ENCODE data around the gene CNTNAP4. TPM values are rescaled to one million over a fixed set of nuclear protein-coding genes. Genes with fewer than 3 reads are reported as not detected.

Gene CNTNAP4
- total RNA-seq, 2 donors from 2014 or later, result 0.05 to 0.57 TPM

GRCh38 chr16:76466871-76467270, 189.7 kb downstream of the CNTNAP4 start:
- H3K4me3 ChIP-seq, result no peak overlapping the region
- TF ChIP-seq POLR2AphosphoS5 (IDR thresholded peaks at IDR 0.05) (no peak), POLR2A (IDR thresholded peaks at IDR 0.05) (no peak), CTCF (IDR thresholded peaks at IDR 0.05) (no peak)
- H3K27me3 ChIP-seq (replicated peaks; ENCODE audit: insufficient read depth), result no peaks in the 10 kb centered on the region
- DNase-seq (ENCODE audit: low spot score), result no peak
- no peak overlapping the region for H3K27ac ChIP-seq
- no peaks in the 10 kb centered on the region for H3K9me3 ChIP-seq
- no peaks in the 10 kb centered on the region for H3K4me1 ChIP-seq (replicated peaks)
- H3K36me3 ChIP-seq, result no peaks in the 10 kb centered on the region
- intact Hi-C loops (cut with DNase I), result no loop called here

DNA sequence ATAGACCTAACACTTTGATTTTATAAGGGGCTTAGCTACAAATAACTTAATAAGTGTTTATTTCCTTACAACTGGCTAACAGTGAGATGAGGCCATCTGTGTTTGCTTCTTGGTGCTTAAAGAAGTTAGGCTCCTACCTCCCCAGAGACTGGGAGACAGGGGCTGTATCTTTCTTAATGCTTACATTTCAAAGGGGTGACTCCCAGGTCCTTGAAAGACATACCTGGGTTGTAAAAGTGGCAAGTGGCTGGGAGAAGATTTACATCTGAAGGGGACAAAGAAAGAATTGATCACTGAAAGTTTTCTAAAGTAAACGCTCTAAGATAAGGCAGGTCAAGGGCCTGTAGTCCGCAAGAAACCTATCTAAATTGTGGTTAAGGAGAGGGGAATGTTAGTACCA, 196.8 kb downstream of the CNTNAP4 start:
- Histone ChIP-seq H3K4me1 (replicated peaks) (no peaks in the 10 kb centered on the region), H3K36me3 (no peaks in the 10 kb centered on the region), H3K27me3 (replicated peaks; ENCODE audit: insufficient read depth) (no peaks in the 10 kb centered on the region), H3K9me3 (no peaks in the 10 kb centered on the region), H3K27ac (no peak overlapping the region), H3K4me3 (no peak overlapping the region)
- WGBS, result 43% methylated on average over 2 of the region's 2 CpGs
- no peak for TF ChIP-seq CTCF (IDR thresholded peaks at IDR 0.05)
- no peak for TF ChIP-seq POLR2AphosphoS5 (IDR thresholded peaks at IDR 0.05)
- no peak for TF ChIP-seq POLR2A (IDR thresholded peaks at IDR 0.05)
- intact Hi-C loops (cut with DNase I), result no loop called here
- no peak for DNase-seq (ENCODE audit: low spot score)

GRCh38 chr16:76478105-76478504, 200.9 kb downstream of the CNTNAP4 start:
- H3K27ac ChIP-seq, result no peak overlapping the region
- no peak for TF ChIP-seq POLR2A (IDR thresholded peaks at IDR 0.05)
- no peak for TF ChIP-seq CTCF (IDR thresholded peaks at IDR 0.05)
- TF ChIP-seq POLR2AphosphoS5 (IDR thresholded peaks at IDR 0.05), result no peak
- no peaks in the 10 kb centered on the region for H3K36me3 ChIP-seq
- intact Hi-C loops (cut with DNase I), result no loop called here
- 51% methylated on average over 4 of the region's 4 CpGs for WGBS
- H3K27me3 ChIP-seq (replicated peaks; ENCODE audit: insufficient read depth), result no peaks in the 10 kb centered on the region
- no peak for DNase-seq (ENCODE audit: low spot score)
- no peaks in the 10 kb centered on the region for H3K9me3 ChIP-seq
- no peak overlapping the region for H3K4me3 ChIP-seq
- no peaks in the 10 kb centered on the region for H3K4me1 ChIP-seq (replicated peaks)

- no peaks in the 10 kb centered on the region for H3K27me3 ChIP-seq (replicated peaks; ENCODE audit: insufficient read depth)
- H3K9me3 ChIP-seq, result no peaks in the 10 kb centered on the region
- TF ChIP-seq POLR2A (IDR thresholded peaks at IDR 0.05) (no peak), POLR2AphosphoS5 (IDR thresholded peaks at IDR 0.05) (no peak), CTCF (IDR thresholded peaks at IDR 0.05) (no peak)
- 61% methylated on average over 8 of the region's 8 CpGs for WGBS
- no peak overlapping the region for H3K27ac ChIP-seq
- DNase-seq (ENCODE audit: low spot score), result no peak
- no peaks in the 10 kb centered on the region for H3K4me1 ChIP-seq (replicated peaks)
- no peak overlapping the region for H3K4me3 ChIP-seq
- H3K36me3 ChIP-seq, result no peaks in the 10 kb centered on the region
- intact Hi-C loops (cut with DNase I), result no loop called here
These were observed 206.2 kb downstream of the CNTNAP4 start for GRCh38 chr16:76483307-76483909.

- intact Hi-C loops (cut with DNase I), result no loop called here
- no peaks in the 10 kb centered on the region for H3K9me3 ChIP-seq
- TF ChIP-seq POLR2AphosphoS5 (IDR thresholded peaks at IDR 0.05) (no peak), POLR2A (IDR thresholded peaks at IDR 0.05) (no peak), CTCF (IDR thresholded peaks at IDR 0.05) (no peak)
- no peaks in the 10 kb centered on the region for H3K27me3 ChIP-seq (replicated peaks; ENCODE audit: insufficient read depth)
- H3K4me3 ChIP-seq, result no peak overlapping the region
- no peak for DNase-seq (ENCODE audit: low spot score)
- no peak overlapping the region for H3K27ac ChIP-seq
- 58% methylated on average over 1 of the region's 1 CpG for WGBS
- H3K4me1 ChIP-seq (replicated peaks), result no peaks in the 10 kb centered on the region
- H3K36me3 ChIP-seq, result no peaks in the 10 kb centered on the region
These were observed 206.8 kb downstream of the CNTNAP4 start for GRCh38 chr16:76484020-76484419.

All from prostate gland (tissue), 2 donors.